ENCODE data around the gene TNKS2.
"Not testable (repeated sequence)": the region's sequence is repeated elsewhere in the genome, so short reads cannot be mapped to it uniquely, and the experiment has no call there.

The TNKS2 gene

DNA sequence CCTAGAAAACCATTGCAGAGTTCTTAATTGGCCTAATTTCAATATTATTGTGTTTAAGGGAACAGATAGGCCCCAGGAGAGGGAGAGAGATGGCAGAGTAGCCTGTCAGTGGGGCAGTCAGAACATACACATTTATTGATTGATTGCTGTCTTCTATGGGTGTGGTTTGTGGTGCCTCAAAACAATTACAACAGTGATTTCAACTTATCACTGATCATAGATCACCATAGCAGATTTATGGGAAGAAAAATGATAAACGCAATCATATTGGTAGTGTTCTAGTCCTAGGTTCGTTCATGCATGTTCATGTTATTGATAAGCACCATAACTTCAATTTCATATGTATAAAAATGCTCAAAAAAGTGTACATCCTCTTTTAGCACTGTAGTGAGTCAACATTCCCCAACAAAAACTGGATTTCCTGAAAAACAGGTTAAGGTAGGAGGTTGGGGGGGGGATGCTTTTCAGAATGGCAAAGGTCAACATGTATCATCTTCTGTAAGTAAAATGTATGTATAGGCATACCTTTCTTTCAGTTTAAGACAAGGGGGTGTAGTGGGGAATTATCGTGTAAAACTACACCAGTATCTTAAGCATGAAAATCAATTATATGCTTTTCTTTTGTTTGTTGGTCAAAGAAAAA lies 1.1 kb upstream of the TNKS2 start:
- no peak for DNase-seq

DNA sequence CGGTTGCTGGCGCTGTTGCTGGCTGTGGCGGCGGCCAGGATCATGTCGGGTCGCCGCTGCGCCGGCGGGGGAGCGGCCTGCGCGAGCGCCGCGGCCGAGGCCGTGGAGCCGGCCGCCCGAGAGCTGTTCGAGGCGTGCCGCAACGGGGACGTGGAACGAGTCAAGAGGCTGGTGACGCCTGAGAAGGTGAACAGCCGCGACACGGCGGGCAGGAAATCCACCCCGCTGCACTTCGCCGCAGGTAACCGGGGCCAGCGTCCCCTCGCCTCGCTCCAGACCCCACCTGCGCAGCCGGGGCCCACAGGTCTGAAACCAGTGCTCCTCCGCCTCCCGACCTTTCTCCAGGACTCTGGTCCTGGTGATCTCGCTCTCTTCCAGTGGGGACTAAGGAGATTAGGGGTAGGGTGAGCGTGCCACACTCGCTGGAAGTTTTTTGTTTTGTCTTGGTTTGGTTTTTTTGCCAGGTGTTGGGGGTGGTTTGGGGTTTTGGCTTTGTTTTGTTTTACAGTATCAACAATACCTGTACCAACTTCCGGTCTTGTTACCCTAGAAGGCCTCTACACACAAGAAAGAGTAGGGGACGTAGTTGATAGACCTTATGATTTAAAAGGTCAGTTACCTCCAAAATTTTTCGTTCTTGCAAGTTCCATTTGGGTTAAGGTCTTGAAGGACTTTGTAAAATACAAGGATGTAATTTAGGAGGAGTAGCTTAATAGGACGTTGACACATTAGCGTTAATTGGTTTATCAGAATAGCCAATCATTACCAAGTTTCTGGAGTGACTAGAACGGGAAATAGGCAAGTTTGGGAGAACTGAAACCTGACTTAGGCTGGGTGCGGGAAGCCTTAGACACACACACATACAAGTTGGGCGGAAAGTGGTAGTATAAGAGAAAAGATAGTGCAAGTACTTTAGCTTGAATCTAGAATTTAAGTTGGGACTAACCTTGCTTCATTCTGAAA lies 704 bp downstream of the TNKS2 start:
- no peak for DNase-seq

DNA sequence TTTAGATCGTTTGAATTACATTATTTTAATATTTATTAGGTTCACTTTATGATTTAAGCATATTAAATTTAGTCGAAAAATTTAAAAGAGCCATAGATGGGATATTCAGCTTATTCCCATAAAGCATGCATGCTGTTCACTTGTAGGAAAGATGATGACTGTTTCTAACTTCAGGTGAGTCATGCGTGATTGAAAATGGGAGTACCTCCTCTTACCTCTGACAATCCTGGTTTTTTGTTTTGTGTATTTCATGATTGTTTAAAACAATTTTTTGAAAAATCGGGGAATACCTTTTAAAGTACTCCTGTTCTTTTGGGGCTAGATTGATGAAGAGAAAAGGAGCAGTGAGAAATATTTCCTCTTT lies 1.4 kb downstream of the TNKS2 start:
- DNase-seq: peak; percentile 6

DNA sequence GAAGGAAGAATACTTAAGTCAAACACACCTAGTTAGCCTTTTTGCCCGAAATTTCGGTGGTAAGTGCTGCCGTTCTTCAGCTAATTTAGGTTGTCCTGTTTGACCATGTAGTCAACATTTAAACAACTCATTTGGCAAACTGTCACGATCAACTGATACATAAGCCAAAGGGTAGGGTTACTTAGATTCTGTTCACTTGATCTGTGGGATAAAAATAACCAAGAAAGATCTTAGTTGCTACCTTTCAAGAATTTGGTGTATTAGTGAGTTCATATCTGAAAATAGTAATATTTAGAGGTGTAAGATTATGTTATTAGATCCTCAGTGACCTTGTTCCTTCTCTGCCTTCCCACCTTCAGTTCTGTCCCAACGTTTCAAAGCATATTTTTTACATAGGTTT lies 2.0 kb downstream of the TNKS2 start:
- no peak for DNase-seq

DNA sequence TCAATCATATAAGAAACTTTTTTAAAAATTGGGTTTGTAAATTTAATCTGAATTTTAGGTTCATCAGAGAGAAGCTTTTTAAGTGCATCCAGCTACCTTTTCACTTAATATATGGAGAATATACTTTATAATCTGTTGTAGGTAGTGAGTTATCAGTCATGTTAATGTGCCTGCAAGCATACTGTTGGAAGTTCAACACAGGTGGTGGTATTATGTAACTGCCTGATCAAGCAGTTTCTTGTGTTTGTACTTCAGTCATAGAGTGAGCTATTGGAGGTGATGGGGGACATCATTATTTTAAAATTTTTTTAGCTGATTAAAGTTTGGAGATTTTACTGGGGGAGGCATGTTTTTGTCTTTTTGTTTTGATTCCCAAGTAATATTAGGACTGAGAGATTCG lies 2.5 kb downstream of the TNKS2 start:
- DNase-seq: no peak

- DNase-seq: no peak
Observed at GRCh38 chr10:91803386-91804125, 5.3 kb downstream of the TNKS2 start.

- no peak for DNase-seq
Observed at GRCh38 chr10:91804126-91804510, 5.9 kb downstream of the TNKS2 start.

- no peak for DNase-seq
Observed at GRCh38 chr10:91805110-91805838, 7.0 kb downstream of the TNKS2 start.

DNA sequence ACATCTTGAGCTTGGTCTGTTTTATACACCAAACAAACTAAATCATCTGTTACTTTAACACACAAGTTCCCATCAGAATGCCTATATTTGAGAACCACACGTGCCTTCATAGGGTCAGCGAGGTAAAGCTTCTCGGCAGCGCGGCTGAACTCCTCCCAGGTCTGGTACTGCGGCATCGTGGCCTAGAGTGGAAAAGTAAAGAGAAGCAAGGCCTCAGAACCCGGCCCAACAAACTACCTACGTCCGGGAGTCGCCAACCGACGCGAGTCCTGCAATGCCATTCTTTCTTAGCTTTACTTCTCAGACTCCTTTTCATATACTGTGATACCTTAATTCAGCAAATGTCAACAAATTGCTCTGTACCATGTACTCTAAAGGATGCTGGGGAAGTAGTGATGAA lies 9.0 kb downstream of the TNKS2 start:
- DNase-seq: not testable (repeated sequence)

- DNase-seq: no peak
Observed at GRCh38 chr10:91813251-91813650, 15.0 kb downstream of the TNKS2 start.

DNA sequence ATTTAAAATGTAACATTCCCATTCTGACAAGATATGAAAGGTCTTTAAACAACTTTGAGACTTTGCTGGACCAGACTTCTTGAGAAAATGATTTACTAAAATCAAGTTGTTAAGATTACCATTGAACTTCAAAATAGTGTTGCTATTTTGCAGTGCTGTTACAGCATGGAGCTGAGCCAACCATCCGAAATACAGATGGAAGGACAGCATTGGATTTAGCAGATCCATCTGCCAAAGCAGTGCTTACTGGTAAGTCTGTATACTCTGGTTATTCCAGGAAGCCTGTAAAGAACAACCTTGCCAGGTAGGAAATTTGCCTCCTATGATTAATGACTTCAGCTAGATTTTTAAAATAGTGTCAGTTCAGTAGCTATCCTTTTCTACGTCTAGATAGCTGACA lies 18.8 kb downstream of the TNKS2 start:
- DNase-seq: no peak

GRCh38 chr10:91820144-91820543 lies 21.9 kb downstream of the TNKS2 start:
- no peak for DNase-seq

GRCh38 chr10:91824076-91824475 lies 25.9 kb downstream of the TNKS2 start:
- DNase-seq: no peak

DNA sequence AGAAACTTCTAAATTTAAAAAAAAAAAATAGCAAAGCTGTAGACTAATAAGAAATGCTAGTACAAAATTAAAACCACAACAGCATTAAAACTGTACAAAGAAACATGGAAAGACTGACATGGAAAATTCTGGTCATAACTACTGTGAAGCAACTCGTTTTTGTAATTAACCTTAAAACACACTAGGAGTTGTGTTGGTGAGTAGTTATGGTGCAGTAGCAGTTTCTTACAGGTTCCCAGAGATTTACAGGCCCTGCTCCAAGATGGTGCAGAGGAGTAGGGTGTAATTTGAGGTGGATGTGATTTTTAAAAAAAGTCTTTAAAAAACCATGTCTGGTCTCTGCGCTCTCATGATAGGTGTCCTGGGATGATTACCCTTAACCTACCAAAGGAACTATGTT lies 31.0 kb downstream of the TNKS2 start:
- DNase-seq: no peak

GRCh38 chr10:91838199-91838598 lies 40.0 kb downstream of the TNKS2 start:
- no peak for DNase-seq

DNA sequence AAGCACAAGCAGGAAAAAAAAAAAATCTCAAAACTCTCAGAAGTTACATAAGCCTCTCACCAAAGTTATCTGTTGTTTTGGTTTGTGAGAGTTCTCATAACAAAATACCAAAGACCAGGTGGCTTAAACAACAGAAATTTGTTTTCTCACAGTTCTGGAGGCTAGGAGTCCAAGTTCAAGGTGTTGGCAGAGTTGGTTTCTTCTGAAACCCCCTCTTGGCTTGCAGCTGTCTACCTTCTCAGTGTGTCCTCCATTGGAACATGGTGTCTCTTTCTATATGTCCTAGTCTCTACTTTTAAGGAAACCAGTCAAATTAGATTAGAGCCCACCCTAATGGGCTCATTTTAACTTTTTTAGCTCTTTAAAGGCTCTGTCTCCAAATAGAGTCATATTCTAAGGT lies 44.9 kb downstream of the TNKS2 start:
- no peak for DNase-seq

GRCh38 chr10:91856637-91857036 lies 58.4 kb downstream of the TNKS2 start:
- no peak for DNase-seq

- DNase-seq: no peak
Observed at GRCh38 chr10:91860885-91861284, 62.7 kb downstream of the TNKS2 start.

- no peak for DNase-seq
Observed at GRCh38 chr10:91864099-91864498, 65.9 kb downstream of the TNKS2 start.

- DNase-seq: no peak
Observed at GRCh38 chr10:91864744-91865143, 66.5 kb downstream of the TNKS2 start.

DNA sequence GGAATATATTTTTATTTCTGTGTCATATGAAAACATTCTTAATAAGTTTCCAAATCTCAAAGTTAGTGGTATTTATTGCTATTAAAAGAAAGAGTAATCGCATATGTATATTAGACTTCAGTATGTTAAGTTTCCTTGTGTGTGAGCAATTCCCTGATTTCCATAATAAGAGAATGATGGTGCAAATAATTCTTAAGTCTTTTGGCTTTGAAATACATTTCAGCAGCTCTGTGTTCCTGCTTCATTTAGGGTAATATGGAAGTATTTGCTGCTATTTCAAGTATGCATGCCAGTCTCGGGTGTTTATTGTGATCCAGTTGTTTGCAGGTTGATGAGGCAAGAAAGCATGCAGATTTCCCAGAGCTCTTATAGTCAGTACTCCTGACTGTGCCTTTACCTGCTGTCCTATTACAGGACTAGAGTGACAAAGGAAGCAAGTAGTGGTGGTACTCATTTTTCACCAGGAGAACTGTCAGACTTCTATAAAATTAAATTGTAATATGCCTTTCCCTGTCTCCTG lies 67.4 kb downstream of the TNKS2 start:
- no peak for DNase-seq

DNA sequence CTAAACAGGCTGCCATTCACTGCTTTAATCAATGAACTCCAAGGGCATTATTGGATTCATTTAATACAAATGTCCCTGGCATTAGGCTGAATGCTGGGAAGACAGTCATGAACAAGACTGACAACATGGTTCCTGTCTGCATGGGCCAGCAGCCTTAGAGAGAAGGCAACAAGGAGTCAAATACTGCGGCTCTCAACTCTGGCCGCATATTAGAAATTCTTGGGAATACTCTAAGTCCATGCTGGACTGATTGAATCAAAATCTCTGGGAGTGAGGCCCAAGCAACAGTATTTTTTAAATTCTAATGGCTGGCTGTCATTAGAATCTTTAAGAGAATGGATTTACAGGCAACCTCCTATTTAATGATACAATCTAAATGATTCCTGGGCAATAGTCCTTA lies 76.9 kb downstream of the TNKS2 start:
- no peak for DNase-seq

DNA sequence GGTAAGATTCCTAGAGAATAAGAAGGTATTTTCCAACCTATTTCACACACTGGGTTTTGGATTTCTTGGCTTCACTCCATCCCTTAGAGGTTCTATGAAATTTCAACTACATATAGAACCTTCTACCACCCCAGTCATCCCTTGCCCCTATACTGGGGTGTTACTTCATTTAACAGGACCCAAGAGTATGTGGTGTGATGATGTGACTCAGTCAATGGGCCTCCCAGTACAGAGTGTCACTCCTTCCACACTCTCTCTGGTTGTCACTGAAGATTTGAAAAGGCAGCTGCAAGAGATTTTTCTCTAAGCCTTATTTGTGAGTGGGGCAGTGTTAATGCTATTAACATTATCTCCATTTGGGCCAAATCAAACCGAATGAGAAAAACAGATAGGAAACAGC lies 77.6 kb downstream of the TNKS2 start:
- no peak for DNase-seq

Data from amniotic stem cell (primary cell).